Medulla oblongata (tissue), 1 donor: ENCODE measurements around the gene WFIKKN1.
"Not testable (repeated sequence)": the region's sequence is repeated elsewhere in the genome, so short reads cannot be mapped to it uniquely, and the experiment has no call there.

Experiments
- DNase-seq: peaks from one replicate; pipeline ENCODE4 v3.0.0-alpha.2; 2015; ENCODE audit errors: extremely low spot score

WFIKKN1 gene

DNA sequence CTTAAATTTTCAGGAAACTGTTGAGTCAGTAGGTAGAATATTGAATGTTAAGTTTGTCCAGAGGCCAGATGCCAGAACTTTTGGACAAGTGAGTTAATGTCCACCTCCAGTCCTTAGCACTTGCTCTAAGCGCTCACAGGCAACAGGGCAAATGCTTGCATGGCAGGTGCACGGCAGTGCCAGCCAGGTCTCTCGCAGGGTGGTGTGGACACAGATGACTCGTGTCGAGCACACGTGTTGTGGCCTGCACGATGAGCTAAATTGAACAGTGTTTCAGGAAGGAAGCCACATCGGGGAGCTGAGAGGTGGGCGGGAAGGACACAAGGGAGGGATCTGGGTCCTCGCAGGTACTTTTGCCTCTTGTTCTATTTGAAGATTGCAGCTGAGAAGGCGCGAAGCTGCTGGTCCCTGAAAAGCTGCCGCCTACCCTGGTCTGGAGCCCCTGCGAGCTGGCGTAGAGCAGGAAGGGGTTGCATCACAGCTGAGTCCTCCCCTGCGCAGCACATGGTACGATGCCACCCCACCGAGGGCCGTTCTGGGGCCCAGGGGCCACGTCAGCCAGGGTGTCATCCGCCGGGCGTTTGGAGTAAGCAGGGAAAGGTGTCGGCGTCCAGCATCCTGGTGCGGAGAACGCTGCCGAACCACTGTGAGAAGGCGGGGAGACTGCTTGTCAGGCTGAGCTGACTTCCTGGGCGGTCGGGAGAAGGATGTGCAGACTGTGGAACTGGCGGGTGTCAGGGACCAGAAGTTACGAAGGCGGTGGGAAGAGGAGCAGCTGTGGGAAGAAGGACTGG is 34.6 kb upstream of the WFIKKN1 start:
- no peak for DNase-seq

DNA sequence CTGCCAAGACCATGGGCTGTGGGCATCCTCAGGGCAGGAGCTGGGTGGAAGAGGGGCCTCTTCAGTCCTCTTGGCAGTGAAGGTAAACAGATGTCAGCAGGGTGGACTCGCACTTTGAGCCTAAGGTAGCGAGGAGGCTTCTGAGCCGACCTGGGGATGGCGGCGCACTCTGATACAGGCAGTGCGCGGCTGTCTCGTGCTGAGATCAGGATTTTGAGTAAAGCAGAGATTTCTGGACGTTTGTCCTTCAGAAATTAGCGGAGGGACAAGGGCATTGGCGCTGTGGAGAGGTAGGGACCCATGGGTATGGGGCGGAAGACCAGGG is 34.1 kb upstream of the WFIKKN1 start:
- DNase-seq, result no peak

DNA sequence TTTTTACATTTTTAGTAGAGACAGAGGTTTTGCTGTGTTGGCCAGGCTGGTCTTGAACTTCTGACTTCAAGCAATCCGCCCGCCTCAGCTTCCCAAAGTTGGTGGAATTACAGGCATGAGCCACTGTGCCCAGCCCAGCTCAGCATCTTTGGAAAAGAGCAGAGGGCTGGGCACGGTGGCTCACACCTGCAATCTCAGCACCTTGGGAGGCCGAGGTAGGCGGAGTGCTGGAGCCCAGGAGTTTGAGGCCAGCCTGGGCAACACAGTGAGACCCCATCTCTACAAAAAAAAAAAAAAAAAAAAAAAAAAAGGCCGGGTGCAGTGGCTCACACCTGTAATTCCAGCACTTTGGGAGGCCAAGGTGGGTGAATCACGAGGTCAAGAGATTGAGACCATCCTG is 33.1 kb upstream of the WFIKKN1 start:
- not testable (repeated sequence) for DNase-seq

DNA sequence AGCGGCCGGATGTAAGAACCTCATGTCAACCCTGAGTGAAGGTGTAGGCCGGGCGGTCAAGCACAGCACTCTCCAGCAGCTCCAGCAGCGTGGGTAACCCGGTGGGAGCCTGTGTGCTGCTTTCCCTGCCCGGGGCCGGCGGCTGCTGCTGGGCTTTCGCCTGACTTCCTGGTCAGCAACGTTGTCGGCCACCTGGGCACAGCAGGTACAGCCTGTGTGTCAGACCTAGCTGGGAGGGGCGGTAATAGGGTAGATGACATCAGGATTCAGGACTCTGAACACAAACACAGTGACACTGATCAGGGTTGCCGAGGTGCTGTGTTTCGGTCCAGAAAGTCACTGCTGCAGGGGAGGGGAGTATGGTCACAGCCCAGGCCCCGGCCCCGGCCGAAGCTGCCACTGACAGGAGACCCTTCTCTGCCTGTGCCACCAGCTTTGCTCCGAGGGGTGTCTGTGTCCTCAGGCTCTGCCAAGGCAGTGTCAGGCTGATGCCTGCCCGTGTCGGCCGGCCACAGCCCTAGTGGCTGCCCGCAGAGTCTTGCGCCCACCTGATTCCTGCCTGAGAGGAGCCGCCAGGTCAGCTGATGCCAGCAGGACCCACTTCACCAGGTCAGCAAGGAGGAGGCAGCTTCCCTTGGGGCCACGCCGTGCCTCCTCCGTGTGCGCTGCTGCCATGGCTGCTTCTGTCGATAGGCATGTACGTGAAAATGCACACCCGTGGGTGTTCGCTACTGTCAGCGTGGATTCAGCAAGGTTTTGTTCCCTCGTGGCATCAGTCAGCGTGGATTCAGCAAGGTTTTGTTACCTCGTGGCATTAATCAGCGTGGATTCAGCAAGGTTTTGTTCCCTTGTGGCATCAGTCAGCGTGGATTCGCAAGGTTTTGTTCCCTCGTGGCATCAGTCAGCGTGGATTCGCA is 31.7 kb upstream of the WFIKKN1 start:
- no peak for DNase-seq

DNA sequence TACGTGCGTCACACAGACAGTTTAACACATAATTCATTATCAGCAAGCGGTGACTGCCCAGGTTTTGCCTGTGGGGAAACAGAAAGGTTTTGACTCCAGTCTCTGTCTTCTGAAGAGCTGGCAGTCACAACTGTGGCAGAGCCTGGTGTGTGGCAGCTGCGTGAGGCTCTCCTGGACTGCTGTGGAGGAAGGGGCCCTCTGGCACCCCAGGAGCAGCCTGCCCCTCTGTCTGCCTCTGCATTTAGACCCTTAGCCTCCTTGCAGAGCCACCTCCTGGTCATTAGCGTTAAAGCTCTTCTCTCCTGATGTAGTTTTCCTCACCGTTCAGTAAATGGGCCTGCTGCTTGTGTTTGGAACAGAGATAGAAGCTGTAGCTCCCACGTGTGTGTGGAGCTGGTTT is 30.0 kb upstream of the WFIKKN1 start:
- DNase-seq, result no peak

DNA sequence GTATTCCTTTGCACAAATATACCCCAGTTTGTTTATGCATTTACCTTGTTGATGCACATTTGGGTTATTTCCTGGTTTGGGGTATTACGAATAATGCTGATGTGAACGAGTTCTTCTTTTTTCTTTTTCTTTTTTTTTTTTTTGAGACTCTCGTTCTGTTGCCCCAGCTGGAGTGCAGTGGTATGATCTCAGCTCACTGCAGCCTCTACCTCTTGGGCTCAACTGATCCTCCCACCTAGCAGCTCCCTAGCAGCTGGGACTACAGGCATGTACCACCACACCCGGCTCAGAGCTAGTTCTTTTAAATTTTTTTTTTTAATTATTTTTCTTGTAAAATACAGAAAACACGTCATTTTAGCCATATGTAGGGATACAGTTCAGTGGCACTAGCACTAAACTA is 26.9 kb upstream of the WFIKKN1 start:
- no peak for DNase-seq

DNA sequence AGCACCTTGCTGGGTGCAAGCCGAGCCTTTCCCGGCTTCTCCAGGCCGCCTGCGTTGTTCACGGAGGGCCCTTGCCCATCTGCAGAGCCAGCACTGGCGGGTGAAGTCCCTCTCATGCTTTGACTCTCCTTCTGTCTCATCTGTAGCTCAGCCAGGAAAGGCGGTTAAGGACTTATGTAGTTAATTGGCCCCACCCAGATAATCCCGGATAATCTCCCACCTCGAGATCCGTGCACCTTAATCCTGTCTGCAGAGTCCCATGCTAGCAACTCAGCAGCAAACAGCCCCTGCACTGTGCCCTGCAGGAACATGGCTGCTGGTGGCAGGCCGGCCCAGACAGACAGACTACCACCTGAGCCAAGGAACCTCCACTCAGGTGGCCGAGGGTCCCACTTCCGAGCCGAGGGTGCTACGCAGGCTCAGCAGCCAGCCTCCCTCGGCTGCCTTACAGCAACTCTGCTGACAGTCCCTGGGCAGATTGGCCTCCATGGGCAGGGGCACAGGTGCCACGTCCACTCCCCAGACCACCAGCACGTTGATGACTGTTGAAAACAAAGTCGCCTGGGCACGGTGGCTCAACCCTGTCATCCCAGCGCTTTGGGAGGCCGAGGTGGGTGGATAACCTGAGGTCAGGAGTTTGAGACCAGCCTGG is 24.0 kb upstream of the WFIKKN1 start:
- DNase-seq, result no peak

DNA sequence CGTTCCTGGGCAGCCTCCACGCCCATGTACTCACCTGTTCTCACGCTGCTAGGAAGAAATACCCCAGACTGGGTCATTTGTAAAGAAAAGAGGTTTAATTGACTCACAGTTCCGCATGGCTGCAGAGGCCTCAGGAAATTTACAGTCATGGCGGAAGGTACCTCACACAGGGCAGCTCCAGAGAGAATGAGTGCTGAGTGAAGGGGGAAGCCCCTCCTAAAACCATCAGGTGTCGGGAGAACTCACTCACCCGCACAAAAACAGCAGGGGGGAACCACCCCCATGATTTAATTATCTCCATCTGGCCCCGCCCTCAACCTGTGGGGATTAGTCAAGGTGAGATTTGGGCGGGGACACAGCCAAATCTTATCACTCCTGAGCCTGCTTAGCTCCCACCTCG is 22.8 kb upstream of the WFIKKN1 start:
- no peak for DNase-seq

DNA sequence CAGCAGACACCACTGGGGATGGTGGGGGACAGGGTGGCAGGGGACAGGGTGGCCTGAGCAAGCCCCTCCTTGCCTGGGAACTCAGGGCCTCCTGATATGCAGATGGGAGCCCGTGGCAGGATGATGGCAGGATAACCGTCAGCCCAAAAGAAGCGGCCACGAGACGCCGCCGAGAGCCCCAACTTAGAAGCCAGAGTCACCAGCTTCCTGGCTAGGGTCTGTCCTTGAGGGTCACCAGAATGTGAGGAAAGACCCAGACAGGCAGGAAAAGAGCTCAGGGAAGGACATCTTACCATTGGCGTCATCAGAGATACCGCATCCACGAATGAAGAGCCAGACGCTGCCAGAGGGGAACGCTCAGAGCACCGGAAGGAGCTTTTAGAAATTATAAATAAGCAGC is 21.5 kb upstream of the WFIKKN1 start:
- DNase-seq, result no peak

DNA sequence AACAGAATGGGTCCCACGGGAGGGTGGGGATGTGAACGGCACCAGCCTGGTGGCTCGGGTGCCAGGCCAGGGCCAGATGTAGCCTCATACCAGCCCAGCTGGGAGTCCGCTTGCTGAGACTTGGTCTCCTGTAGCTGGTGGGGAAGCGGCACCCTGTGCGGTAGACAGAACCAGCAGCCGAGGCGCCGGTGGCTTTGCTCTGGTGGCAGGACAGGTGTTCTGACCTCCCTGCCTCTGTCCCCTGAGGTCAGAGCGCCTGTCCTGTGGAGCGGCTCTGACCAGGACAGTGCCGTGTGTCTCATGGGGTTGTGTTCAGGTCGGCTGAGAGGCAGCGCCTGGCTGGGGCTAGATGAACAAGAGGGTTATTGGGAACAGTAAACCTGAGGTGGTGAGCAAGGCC is 20.8 kb upstream of the WFIKKN1 start:
- no peak for DNase-seq

DNA sequence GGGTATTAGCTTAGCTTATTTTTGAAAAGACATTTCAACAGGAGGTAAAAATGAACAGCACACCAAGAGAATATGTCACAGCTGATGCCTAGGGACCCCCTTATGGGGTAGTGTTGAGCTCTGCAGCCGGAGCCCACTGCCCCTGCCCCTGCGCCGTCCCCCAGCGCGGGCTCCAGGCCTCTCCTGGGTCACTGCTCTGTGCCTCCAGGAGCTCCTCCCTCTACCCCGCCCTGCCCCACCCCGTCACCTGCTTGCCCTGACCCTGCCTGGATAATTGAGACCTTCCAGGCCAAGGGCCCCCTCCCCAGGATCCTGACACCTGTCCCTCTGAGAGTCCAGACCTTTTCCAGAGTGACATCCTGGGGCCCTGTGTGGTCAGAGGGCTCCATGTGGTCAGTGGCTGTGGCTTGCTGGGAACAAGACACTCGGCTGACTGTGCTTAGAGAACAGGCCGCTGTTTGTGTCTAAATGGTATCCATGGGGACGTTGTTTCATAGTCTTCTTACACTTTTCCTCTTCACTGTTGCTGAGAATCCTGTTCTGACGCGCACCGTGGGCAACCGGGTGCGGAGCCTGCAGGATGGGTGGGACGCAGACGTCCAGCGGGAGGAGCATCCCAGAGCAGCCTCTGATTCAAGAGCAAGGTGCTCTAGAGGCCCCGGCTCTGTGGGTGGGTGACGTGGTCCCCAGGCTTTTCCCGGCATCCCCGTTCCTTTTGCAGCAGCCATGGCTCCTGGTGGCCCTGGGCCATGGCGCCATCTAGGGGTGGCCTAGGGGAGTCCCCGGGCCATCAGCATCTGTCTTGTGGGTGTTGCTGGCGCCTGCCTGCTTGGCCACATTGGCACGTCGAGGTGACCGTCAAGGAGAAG is 20.0 kb upstream of the WFIKKN1 start:
- peak; percentile 70 for DNase-seq

DNA sequence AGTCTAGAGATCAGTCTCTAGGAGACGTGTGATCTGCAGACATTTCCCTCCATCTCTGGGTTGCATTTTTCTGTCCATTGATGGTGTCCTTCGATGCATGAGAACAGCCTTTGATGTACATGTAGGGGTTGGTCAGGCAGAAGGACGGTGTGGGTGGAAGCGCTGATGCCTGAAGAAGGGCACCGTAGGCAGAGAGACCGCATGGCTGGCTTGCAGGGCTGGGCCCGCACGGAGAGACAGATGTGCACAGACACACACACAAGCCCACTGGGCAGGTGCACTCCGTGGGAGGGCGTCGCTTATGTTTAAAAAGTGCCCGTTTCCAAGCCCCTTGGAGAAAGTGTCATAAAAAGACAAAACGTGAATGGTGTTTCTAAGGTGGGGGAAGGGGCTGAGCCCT is 15.7 kb upstream of the WFIKKN1 start:
- DNase-seq, result no peak

DNA sequence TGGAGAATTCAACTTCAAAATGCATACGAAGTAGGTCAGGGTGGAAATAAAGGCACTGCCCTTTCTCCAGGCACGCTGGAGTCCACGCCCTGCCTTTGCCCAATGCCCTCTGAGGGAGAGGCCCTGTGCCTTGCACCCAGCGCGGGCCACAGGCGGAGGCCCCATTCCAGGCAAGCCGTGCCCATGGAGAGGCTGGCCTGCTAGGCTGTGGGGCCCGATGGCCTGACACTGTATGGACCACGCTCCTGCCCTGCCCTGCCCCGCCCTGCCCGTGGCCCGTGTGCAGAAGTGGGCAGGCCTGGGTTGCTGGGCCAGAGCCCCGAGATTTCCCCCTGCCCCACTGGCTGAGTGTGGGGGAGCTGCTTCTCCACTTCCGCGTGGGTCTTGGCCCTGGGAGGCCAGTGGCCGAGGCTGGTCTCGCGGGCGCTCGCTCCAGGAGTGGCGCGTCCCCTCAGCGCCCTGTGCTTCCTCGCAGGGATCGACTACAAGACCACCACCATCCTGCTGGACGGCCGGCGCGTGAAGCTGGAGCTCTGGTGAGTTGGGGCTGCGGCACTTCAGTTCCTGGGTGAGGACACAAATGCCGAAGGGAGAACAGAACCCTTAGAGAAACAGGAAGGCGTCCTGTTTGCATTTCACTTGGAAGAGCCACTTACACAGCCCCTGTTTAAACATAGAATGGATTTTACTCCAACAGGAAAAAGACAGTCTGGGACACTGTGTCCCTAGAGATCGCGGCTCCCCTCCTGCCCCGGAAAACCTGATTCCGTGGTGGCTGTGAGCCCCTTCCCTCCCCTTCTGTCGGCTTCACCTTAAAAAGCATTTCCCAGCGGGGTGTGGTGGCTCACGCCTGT is 13.8 kb upstream of the WFIKKN1 start:
- DNase-seq, result no peak

DNA sequence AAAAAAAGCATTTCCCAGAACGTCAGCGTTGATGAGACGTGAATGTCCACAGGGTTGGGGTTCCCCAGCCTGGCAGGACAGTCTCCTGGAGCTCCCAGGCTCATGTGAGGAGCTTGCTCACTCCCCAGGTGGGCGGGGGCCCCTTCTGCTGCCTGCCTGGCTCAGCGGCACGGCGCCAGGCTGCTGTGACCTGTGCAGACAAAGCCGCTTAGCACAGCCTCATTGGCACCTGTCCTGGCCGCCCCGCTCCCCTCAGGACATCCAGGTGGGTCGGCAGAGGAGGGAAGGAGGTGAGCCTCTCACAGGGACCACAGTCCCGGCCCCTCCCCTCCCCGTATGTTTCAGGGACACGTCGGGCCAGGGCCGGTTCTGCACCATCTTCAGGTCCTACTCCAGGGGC is 12.9 kb upstream of the WFIKKN1 start:
- no peak for DNase-seq

DNA sequence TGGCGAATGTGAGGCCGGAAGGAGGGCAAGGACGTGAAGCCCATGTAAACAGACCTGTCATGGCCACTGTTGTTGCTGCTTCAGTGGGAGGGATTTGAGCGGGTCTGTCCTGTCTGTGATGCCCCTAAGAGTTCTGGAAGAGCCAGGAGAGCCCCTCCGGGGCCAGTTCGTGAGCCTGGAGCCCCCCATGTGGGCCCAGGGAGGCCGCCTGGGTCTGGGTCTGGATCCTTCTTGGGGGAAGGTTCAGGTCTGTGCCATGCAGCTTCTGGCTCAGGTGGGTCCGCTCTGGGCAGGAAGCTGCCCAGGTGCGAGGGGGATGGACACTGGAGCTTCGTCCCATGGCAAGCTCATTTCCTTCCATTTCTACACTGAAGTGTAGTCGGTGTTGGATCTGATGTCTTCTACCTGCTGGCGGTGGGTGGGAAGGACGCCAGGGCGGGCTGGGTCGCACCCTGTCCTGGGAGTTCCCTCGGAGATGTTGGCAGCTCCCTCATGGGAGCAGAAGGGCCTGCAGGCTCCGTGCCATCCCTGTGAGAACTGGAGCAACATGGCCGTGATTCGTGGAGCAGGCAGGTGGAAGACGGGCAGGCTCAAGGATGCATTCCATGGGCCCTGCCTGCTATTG is 11.2 kb upstream of the WFIKKN1 start:
- no peak for DNase-seq

DNA sequence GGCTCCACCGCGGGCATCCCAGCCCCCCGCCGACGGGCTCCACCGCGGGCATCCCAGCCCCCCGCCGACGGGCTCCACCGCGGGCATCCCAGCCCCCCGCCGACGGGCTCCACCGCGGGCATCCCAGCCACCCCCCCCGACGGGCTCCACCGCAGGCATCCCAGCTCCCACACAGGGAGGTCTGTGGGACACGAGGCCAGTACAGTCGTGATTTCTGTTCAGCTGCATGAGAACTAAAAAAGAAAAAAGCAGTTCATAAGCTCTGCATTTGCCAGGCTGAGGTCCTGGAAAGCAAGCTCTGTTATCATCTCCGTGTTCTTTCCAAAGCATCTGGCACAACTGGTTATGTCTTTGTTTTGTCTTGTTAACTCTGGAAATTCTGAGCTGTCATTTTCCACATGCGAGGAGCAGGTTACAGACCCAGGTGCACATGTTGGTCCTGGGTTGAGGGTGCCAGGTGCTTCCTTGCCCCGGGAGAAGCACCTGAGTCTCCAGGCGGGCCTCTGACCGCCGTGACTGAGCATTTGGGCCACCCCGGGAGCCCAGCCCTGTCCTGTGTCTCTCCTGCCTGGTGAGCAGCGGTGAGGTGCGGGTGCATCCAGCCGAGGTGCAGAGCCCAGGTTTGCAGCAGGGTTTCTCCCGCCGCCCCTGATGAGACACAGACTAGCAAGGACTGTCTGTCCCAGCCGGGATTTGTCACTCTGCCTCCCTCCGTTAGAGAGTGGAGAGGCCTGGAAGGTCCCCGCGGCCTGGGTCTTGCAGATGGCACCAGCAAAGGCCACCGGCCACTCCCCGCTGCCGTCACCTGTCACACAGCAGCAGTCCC is 9.9 kb upstream of the WFIKKN1 start:
- DNase-seq, result no peak

DNA sequence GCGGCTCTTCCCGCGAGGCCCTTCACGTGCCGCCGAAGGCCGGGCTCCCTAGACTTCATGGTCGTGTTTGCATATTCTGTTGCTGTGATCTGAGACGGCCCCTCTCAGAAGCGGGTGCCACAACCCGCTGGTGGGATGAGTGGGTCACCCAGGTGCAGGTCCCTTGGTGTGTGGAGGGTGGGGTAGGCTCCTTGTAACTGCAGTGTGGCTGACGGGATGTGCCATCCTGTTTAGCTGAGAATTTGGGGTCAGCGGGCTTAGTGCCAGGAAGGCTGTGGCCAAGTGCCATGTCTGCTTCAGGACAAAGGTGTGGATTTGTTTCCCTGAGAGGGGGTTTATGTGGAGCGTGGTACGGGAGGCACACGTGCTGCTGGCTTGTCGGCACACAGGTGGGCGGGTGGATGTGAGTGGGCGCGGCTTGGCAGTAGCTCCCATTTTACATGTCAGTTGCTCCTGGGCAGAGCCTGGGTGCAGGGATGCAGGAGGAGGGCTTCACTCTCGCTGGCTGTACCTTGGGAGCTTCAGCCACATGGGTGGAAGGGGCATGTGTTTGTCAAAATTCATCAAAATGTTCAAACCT is 9.2 kb upstream of the WFIKKN1 start:
- DNase-seq, result no peak

DNA sequence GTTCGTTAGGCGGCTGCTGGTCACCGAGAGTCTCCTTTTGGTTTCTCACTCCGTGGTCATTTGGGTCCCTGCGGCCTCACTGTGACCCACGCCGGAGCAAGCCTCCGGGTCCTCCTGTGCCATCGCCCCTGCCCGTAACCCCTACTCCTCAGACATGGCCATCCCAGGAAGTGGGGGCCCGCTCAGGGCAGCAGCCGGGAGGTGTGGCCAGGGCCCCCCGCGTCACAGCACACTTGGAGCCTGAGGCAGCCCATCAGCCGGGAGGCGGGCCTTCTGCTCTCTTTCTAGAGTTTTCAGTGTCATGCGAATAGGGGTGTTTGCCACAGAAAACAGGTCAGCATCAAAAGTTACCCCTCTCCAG is 7.9 kb upstream of the WFIKKN1 start:
- DNase-seq, result no peak

DNA sequence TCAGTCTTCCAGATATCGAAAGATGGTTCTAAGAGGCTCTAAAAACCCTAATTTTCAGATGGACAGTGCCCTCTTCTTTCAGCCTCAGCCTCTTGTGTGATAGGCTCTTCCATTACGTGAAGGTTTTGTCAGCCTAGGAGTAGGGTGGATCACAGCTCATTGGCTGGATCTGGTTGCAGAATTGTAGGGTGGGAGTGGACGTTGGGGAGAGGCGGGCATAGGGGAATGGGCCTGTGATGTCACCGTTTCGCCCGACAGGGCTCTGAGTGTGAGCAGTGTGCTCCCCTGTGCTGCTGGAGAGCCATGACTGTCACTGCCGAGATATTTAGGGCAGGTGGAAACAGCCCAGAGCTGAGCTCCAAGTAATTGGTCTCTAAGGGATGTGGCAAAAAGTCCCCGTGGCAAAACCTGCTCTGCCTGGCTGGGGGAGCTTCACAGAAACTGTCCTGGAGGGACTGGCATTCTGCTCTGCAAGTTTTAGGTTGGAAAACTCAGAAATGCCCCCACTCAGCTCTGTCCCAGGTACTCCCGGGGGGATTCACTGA is 6.2 kb upstream of the WFIKKN1 start:
- DNase-seq, result no peak
